Measurements from ENCODE around the gene PLXNA4.
A peak's percentile ranks its signal among the peaks of the same experiment; 100 is the strongest.

Gene PLXNA4

DNA sequence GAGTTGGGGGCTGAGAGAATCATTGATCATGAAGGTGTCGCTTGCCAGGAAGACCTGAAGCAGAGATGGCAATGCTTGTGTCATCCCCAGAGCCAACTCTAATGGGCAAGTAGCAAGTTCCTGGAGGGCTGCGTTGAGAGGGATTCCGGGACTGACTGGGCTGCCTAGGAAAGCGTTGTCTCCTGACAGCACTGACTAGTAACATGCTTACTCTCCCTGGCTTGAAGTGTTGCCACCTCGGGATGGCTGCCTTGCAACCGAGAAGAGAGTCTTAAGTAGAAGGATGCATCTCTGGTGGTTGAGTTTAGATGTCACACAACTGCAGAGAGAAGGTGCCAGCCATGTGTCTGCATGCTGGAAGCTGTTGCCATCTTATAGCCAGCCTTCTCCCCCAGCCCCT lies 453.4 kb downstream of the PLXNA4 start:
- Histone ChIP-seq H3K4me3 (ENCODE audit: low read depth, low read length) (no peak overlapping the region), H3K4me1 (ENCODE audit: control insufficient read depth, insufficient read depth, low read length) (no peaks in the 10 kb centered on the region), H3K36me3 (ENCODE audit: control insufficient read depth in 2 of 2, insufficient read depth in 1 of 2, low read length in 2 of 2) (no peaks in the 10 kb centered on the region), H3K9me3 (ENCODE audit: control insufficient read depth, insufficient read depth, low read depth, low read length) (no peaks in the 10 kb centered on the region), H3K27ac (ENCODE audit: extremely low read depth, low read depth, low read length) (no peak overlapping the region)
- POLR2A ChIA-PET: no interaction called here
- CTCF ChIA-PET: no interaction called here
- TF ChIP-seq ZNF600 (tag by site-specific recombination; IDR thresholded peaks at IDR 0.05) (no peak), ZNF610 (tag by site-specific recombination; IDR thresholded peaks at IDR 0.05; ENCODE audit: borderline replicate concordance) (no peak), MZF1 (tag by site-specific recombination; IDR thresholded peaks at IDR 0.05; ENCODE audit: borderline replicate concordance) (no peak), ZNF654 (tag by site-specific recombination; IDR thresholded peaks at IDR 0.05; ENCODE audit: low read depth) (no peak)
- TF ChIP-seq, protein P1, sequence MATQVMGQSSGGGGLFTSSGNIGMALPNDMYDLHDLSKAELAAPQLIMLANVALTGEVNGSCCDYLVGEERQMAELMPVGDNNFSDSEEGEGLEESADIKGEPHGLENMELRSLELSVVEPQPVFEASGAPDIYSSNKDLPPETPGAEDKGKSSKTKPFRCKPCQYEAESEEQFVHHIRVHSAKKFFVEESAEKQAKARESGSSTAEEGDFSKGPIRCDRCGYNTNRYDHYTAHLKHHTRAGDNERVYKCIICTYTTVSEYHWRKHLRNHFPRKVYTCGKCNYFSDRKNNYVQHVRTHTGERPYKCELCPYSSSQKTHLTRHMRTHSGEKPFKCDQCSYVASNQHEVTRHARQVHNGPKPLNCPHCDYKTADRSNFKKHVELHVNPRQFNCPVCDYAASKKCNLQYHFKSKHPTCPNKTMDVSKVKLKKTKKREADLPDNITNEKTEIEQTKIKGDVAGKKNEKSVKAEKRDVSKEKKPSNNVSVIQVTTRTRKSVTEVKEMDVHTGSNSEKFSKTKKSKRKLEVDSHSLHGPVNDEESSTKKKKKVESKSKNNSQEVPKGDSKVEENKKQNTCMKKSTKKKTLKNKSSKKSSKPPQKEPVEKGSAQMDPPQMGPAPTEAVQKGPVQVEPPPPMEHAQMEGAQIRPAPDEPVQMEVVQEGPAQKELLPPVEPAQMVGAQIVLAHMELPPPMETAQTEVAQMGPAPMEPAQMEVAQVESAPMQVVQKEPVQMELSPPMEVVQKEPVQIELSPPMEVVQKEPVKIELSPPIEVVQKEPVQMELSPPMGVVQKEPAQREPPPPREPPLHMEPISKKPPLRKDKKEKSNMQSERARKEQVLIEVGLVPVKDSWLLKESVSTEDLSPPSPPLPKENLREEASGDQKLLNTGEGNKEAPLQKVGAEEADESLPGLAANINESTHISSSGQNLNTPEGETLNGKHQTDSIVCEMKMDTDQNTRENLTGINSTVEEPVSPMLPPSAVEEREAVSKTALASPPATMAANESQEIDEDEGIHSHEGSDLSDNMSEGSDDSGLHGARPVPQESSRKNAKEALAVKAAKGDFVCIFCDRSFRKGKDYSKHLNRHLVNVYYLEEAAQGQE (tag by site-specific recombination; IDR thresholded peaks at IDR 0.05): no peak
- TF ChIP-seq, protein P2, sequence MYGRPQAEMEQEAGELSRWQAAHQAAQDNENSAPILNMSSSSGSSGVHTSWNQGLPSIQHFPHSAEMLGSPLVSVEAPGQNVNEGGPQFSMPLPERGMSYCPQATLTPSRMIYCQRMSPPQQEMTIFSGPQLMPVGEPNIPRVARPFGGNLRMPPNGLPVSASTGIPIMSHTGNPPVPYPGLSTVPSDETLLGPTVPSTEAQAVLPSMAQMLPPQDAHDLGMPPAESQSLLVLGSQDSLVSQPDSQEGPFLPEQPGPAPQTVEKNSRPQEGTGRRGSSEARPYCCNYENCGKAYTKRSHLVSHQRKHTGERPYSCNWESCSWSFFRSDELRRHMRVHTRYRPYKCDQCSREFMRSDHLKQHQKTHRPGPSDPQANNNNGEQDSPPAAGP (tag by site-specific recombination; IDR thresholded peaks at IDR 0.05): no peak

DNA sequence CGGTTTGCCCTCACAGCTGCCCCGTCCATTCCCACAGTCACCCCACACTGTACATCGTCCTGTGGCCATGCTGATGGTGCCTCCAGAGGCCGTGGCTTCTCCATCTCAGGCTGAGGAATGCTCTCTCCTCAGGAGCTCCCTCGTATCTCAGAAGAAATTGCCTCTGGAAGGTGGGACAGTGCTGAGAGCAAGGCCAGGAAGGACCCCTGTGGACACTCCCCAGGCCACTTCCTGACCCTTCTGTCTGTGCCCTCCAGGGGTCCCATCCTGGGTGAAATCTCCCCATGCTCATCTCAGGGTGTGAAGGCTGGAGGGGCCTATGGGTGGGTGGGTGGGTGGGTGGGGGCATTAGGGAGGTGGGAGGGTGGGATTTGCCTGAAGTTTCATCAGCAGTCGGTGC lies 454.3 kb downstream of the PLXNA4 start:
- H3K27ac ChIP-seq (ENCODE audit: extremely low read depth, low read depth, low read length): no peak overlapping the region
- CTCF ChIA-PET: no interaction called here

DNA sequence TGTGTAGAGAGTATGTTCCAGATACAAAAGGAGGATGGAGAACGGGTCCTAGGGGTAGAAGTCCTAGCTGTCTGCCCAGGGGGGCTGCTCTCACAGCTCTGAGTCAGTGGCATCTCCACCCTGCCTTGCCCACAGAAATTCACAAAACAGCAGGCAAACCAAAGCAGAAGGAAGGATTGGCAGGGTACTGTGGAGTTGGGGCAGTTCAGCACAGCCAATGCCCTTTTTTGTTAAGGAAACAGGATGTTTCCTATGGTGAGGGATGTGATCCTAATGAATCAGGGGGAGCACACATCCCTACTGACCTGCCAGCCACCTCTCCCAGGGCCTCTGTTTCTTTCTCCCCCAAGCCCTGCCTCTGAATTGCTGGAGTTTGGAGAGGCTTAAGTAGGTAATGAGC lies 457.6 kb downstream of the PLXNA4 start:
- Histone ChIP-seq H3K27ac (ENCODE audit: extremely low read depth, low read depth, low read length) (no peak overlapping the region), H3K4me1 (ENCODE audit: control insufficient read depth, insufficient read depth, low read length) (peaks cover 5% of the 10 kb centered on the region), H3K36me3 (ENCODE audit: control insufficient read depth in 2 of 2, insufficient read depth in 1 of 2, low read length in 2 of 2) (no peaks in the 10 kb centered on the region), H3K4me3 (ENCODE audit: low read depth, low read length) (no peak overlapping the region), H3K9me3 (ENCODE audit: control insufficient read depth, insufficient read depth, low read depth, low read length) (no peaks in the 10 kb centered on the region)
- ChIA-PET CTCF (no interaction called here), POLR2A (no interaction called here)
- TF ChIP-seq, protein P3, sequence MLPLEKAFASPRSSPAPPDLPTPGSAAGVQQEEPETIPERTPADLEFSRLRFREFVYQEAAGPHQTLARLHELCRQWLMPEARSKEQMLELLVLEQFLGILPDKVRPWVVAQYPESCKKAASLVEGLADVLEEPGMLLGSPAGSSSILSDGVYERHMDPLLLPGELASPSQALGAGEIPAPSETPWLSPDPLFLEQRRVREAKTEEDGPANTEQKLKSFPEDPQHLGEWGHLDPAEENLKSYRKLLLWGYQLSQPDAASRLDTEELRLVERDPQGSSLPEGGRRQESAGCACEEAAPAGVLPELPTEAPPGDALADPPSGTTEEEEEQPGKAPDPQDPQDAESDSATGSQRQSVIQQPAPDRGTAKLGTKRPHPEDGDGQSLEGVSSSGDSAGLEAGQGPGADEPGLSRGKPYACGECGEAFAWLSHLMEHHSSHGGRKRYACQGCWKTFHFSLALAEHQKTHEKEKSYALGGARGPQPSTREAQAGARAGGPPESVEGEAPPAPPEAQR (tag by site-specific recombination; IDR thresholded peaks at IDR 0.05): no peak
- TF ChIP-seq ZNF335 (tag by site-specific recombination; conservative IDR thresholded peaks at IDR 0.05) (no peak), BCL11B (tag by site-specific recombination; IDR thresholded peaks at IDR 0.05; ENCODE audit: low read depth) (no peak), ZNF610 (tag by site-specific recombination; IDR thresholded peaks at IDR 0.05; ENCODE audit: borderline replicate concordance) (no peak), ZNF571 (tag by site-specific recombination; IDR thresholded peaks at IDR 0.05) (no peak), ZNF677 (tag by site-specific recombination; IDR thresholded peaks at IDR 0.05) (no peak), ZIC2 (tag by site-specific recombination; IDR thresholded peaks at IDR 0.05) (peak; percentile 81), SALL2 (tag by site-specific recombination; IDR thresholded peaks at IDR 0.05; ENCODE audit: borderline replicate concordance) (no peak)

More for the DNA sequence above, 454.3 kb downstream of the PLXNA4 start:
- TF ChIP-seq ZNF843 (tag by site-specific recombination; IDR thresholded peaks at IDR 0.05) (no peak), ZIC2 (tag by site-specific recombination; IDR thresholded peaks at IDR 0.05) (peak; percentile 35)
- Histone ChIP-seq H3K4me3 (ENCODE audit: low read depth, low read length) (no peak overlapping the region), H3K4me1 (ENCODE audit: control insufficient read depth, insufficient read depth, low read length) (no peaks in the 10 kb centered on the region), H3K36me3 (ENCODE audit: control insufficient read depth in 2 of 2, insufficient read depth in 1 of 2, low read length in 2 of 2) (no peaks in the 10 kb centered on the region), H3K9me3 (ENCODE audit: control insufficient read depth, insufficient read depth, low read depth, low read length) (no peaks in the 10 kb centered on the region)
- POLR2A ChIA-PET: no interaction called here

Data from HEK293 (cell line).